ENCODE results near the gene DHRSX.
"Not testable (repeated sequence)": the region's sequence is repeated elsewhere in the genome, so short reads cannot be mapped to it uniquely, and the experiment has no call there.

Gene DHRSX

DNA sequence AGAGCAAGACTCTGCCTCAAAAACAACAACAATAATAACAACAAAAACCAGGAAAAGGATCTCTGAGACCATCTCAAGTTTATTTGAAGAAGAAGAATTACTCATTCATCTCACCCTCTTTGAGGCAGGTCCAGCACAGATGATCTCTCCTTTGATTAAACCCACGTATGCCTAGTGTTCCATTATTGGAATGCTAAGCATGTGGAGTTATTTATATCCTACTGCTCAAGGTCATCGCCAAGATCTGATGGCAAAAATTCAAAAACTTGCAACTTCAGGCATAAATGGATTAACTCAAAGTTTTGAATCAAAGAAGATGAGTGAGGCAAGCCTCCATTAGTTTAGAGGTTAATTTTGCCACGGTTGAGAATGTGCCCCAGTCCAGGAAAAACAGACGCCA lies 184.2 kb downstream of the DHRSX start:
- DNase-seq (ENCODE audit: low read depth in 3 of 3), result no peak

DNA sequence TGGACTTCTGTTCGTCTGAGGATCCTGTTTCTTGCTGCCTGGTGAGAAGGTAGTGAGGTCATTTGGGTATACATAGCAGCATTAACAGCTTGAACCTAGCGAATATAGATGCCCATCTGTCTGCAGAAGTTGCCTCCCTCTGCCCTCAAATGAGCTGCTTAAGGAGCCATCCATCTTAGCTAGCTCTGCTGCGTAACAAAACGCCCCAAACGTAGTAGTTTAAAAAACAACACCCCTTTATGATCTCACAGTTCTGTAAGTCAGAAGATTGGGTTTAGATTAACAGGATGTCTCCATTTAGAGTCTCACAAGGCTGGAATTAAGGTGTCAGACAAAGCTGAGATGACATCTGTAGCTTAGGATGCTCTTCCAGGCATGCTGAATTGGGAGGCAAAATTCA lies 185.3 kb downstream of the DHRSX start:
- no peak for DNase-seq (ENCODE audit: low read depth in 3 of 3)

DNA sequence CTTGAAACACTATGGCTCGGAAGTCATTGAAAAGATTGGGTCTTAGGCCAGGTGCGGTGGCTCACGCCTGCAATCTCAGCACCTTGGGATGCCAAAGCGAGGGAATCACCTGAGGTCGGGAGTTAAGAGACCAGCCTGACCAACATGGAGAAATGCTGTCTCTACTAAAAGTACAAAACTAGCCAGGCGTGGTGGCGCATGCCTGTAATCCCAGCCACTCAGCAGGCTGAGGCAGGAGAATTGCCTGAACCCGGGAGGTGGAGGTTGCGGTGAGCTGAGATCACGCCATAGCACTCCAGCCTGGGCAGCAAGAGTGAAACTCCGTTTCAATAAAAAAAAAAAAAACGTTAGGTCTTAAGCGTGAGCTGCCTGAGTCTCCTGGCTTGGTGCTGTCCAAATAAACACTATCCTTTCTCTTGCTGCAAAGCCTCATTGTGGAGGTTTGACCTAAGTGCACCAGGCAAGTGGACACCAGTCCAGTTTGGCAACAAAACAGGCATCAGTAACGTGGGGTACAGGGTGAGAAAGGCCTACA lies 185.9 kb downstream of the DHRSX start:
- no peak for DNase-seq (ENCODE audit: low read depth in 3 of 3)

DNA sequence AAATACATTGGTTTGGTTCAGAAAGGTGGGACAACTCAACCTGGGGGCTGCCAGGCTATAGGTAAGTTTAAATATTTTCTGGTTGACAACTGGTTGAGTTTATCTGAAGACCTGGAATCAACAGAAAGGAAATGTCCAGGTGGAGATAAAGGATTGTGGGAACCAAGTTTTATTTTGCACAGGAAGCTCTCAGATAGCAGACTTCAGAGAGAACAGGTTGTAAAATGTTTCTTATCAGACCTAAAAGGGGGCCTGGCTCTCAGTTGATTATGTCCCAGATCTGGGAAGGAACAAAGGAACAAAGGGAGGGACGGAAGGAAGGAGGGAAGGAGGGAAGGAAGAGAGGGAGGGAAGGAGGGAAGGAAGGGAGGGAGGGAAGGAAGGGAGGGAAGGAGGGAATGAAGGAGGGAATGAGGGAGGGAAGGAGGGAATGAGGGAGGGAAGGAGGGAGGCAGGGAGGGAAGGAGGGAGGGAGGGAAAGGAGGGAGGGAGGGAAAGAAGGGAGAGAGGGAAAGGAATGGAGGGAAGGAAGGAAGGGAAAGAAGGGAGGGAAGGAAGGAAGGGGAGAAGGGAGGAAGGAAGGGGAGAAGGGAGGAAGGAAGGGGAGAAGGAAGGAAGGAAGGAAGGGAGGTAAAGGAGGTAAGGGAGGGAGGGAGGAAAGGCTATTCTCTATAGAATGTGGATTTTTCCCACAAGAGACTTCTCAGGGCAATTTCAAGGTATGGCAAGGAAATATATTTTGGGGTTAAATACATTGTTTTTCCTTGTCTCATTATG lies 186.7 kb downstream of the DHRSX start:
- no peak for DNase-seq (ENCODE audit: low read depth in 3 of 3)

DNA sequence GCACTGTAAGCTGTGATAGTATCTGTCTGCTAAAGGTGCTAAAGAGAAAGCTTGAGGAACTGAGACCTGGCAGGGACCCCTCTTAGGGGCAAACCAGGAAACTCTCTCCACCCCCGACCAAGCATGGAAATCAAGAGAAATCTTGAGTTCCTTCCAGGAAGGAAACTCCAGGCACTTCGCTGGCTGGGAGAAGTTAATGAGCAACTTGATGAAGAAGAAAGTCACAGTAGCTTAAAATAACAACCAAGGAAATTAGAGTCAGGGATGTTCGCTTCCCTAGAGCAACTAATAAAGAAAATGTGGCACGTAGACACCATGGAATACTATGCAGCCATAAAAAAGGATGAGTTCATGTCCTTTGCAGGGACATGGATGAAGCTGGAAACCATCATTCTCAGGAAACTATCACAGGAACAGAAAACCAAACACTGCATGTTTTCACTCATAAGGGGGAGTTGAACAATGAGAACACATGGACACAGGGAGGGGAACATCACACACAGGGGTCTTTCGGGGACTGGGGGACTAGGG lies 188.7 kb downstream of the DHRSX start:
- DNase-seq (ENCODE audit: low read depth in 3 of 3), result not testable (repeated sequence)

DNA sequence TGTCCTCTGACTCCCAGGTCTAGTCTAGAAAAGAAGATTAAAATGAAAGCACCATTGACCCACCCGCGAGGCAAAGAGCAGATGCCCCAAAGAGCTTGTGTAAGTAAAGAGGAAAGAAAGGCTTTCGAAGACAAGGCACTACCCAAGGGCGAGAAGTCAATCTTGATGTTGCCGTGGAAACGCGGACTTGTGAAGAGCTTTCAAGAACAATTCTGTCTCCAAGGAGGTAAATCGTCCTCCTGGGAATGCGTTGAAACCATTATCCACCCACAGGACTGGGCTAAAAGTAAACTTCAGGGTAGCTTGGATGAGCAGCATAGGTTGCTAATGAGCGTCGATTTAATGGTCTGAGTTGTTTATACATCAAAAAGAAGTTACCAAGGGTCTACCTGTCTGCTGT lies 189.3 kb downstream of the DHRSX start:
- DNase-seq (ENCODE audit: low read depth in 3 of 3), result no peak

DNA sequence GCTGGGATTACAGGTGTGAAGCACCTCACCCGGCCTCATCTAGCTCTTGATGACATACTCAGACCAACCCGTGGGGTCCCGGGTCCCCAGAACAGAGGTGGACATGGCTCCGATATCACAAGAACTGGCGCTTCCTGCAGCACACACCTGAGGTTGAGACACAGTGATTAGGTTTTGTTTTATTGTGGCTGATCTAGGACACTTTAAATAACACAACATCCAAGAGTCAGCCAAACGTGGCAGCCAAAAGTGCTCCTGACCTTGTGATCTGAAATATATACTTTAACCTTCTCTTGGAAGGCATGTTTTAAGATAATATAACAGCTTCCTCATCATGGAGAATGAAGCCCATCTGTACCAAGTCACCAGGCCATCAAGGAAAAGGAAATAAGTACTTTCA lies 198.9 kb downstream of the DHRSX start:
- no peak for DNase-seq (ENCODE audit: low read depth in 3 of 3)

DNA sequence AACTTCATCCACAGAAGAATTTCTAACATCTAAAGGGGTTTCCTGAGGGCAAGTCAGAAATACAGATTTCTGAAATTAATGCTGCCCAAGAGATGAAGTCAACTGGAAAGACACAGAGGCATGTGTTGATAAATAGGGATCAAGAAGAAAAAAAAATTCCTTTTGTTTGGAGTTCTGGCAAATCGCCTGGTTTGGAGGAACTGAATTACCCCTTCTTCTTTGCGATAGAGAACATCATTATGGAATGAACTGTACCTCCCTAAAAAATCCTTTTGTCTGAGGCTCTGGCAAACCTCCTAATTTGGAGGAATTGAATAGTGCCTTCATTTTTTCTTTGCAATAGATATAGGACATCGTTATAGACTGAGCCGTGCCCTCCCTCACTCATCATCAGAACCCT lies 200.9 kb downstream of the DHRSX start:
- DNase-seq (ENCODE audit: low read depth in 3 of 3), result no peak

DNA sequence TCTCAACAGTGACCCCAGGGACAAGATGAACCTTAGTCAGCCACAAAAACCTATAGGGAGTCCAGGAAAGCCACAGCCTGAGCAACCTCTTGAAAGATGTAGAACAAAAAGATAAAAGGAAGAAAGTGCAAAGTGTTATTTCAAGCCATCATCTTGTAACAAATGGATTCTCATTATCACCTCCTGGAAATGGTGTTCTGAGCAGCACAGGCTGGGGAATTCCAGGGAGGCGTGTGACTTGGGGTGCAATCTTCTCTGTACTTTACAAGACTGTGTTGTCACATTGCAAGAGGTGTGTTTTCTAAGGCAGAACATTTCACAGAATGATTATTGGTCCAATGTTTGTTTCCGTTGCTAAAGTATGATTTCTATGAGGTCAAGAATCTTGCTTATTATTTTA lies 214.0 kb downstream of the DHRSX start:
- no peak for DNase-seq (ENCODE audit: low read depth in 3 of 3)

DNA sequence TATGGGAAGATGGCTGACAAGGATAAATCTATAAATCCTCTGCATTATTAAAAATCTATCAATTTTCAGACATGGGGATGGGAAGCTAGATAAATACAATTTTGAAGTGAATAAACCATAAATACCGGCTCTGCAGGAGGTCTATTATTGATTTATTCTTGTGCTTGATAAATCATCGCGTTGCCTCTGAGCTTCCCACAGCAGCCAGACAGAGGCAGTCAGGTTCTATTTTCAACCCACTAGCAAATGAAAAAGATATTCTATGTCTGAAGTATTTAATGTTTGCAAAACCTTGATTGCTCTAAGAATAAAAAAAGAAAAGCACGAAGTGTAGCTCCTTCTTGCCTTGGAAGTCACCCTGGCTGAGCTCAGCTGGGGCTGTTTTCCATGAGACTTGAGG lies 216.2 kb downstream of the DHRSX start:
- DNase-seq (ENCODE audit: low read depth in 3 of 3), result no peak

DNA sequence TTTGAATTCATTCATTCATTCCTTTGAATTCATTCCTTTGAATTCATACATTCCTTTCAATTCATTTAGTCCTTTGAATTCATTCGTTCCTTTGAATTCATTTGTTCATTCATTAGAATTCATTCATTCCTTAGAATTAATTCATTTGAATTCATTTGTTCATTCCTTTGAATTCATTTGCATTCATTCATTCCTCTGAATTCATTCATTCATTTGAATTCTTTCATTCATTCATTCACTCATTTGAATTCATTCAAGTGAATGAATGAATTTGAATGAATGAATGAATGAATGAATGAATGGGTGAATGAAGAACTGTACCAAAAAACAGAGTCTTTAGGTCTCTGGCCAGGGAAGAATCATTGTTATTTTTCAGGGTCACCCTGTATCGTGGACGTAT lies 216.6 kb downstream of the DHRSX start:
- DNase-seq (ENCODE audit: low read depth in 3 of 3), result no peak

DNA sequence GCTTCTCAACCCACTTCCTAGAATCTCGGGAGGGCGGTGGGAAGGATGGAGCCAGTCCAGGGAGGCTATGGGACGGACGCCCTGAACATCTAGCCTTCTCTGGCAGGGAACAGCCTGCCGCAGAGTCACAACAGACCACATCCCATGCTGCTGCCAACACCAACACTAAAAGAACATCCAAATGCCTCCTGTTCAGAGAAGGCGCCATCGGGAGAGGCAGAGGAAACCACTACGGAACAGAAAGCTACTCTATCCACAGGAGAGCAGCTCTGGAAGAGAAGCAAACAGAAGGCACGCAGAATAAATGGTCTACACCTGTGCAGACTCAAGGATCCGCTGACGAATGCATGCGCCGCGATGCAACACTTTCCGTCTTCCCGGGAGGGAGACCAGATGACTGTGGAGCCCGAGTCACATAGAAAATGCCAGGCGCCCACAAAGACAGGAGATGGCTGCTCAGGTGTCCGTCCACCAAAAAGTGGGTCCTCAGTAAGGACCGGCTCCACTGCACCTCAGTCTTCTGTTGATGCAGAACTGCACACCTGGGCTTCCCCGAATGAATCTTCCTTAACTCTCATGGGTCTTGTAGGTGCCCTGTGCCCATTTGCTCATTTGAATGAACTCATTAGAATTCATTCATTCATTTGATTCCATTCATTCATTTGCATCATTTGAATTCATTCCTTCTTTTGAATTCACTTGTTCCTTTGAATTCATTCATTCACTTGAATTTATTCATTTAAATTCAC lies 217.5 kb downstream of the DHRSX start:
- DNase-seq (ENCODE audit: low read depth in 3 of 3), result no peak

DNA sequence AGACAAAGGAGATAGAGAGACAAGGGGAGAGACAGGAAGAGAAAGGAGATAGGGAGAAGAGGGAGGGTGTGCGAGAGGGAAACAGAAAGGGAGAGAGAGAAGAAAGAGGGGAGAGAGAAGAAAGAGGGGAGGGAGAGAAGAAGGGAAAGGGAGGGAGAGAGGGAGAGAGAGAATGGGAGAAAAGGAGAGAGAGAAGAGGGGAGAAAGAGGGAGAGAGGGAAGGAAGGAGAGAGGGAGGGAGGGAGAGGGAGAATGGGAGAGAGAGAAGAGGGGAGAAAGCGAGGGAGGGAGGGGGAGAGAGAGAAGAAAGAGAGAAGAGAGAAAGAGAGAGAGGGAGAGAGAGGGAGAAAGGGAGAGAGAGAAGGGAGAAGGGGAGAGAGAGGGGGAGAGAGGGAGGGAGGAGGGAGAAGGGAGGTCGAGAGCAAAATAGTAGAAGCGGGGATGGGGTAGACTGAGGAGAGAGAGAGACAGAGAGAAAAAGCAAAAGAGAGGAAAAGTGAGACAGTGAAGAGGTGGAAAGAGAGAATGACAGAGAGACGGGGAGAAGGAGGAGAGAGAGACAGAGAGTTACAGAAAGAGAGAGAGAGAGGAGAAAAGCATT lies 218.2 kb downstream of the DHRSX start:
- DNase-seq (ENCODE audit: low read depth in 3 of 3), result no peak

DNA sequence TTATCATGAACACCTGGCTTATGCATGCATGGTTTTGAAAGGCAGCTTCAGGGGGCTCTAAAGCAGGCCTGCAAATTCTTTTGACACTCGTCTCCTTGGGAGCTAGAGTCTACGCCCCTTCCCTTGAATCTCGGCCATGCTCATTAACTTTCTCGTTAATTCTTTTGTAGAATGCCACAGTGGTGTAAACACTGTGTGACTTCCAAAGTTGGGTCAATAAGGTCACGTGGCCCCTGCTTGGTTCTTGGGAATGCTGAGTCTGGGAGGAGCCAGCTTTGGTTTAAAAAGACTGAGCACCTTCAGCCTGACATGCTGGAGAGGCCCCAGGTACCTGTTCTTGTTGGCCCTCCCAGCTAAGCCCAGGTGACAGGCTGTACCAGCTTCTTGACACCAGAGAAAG lies 228.4 kb downstream of the DHRSX start:
- no peak for DNase-seq (ENCODE audit: low read depth in 3 of 3)

DNA sequence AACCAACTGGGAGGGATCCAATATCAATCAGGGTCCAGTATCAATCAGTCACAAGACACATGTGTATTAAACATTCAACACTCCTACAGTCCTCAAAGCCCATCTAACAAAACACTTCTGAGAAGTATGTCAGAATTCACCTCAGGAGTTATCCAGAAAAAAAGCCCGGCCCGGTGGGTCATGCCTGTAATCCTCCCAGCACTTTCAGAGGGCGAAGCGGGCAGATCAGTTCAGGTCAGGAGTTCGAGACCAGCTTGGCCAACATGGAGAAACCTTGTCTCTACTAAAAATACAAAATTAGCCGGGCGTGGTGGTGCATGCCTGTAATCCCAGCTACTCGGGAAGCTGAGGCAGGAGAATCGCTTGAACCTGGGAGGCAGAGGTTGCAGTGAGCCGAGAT lies 229.2 kb downstream of the DHRSX start:
- not testable (repeated sequence) for DNase-seq (ENCODE audit: low read depth in 3 of 3)

DNA sequence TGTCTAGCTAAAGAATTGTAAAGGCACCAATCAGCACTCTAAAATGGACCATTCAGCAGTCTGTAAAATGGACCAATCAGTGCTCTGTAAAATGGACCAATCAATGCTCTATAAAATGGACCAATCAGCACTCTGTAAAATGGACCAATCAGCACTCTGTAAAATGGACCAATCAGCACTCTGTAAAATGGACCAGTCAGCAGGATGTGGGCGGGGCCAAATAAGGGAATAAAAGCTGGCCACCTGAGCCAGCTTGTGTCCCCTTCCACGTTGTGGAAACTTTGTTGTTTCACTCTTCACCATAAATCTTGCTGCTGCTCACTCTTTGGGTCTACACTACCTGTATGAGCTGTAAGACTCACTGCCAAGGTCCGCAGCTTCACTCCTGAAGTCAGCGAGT lies 230.0 kb downstream of the DHRSX start:
- not testable (repeated sequence) for DNase-seq (ENCODE audit: low read depth in 3 of 3)

DNA sequence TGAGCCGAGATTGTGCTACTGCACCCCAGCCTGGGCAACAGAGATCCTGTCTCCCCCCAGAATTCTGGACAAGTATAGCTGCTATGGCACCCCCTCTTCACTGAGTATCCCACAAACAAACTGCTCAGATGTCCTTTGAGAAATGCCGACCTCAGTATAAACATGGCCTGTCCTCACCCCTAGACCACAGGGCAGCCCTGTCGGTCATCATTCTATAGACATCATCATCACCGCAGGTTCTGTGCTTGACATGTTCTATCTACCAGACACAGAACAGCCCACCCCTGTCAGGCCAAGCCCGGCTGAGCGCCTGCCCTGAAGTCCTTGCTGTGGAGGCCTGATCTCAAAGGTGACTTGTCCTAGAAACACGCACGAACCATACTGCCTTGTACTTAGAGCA lies 232.9 kb downstream of the DHRSX start:
- no peak for DNase-seq (ENCODE audit: low read depth in 3 of 3)

DNA sequence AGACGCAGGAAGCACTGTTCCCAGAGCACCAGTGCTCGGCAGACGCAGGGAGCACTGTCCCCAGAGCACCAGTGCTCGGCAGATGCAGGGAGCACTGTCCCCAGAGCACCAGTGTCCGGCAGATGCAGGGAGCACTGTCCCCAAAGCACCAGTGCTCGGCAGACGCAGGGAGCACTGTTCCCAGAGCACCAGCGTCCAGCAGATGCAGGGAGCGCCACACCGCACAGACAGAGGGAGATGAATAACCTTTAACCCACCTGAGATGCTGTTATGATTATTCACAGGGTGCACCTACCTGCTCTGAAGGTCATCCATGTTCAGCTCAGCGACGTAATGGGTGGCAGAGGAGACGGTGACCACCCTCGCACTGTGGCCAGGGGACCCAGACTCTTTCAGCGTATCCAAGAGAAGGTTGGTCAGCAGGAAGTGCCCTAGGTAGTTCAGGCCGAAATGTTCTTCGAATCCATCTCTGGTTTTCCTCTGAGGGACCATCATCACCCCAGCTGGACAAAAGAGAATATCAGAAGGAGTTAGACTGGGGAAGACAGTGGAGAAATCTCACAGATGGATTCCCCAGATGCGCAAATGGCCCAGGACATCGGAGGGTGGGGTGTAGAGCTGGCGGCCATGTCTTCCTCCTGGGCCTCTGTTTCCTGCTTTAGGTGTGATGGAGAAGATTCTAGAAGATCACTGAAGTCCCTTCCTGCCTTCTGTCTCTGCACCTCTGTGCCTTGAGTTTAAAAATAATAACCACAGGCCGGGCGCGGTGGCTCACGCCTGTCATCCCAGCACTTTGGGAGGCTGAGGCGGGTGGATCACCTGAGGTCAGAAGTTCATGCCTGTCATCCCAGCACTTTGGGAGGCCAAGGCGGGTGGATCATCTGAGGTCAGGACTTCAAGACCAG lies 234.1 kb downstream of the DHRSX start:
- DNase-seq (ENCODE audit: low read depth in 3 of 3), result no peak

DNA sequence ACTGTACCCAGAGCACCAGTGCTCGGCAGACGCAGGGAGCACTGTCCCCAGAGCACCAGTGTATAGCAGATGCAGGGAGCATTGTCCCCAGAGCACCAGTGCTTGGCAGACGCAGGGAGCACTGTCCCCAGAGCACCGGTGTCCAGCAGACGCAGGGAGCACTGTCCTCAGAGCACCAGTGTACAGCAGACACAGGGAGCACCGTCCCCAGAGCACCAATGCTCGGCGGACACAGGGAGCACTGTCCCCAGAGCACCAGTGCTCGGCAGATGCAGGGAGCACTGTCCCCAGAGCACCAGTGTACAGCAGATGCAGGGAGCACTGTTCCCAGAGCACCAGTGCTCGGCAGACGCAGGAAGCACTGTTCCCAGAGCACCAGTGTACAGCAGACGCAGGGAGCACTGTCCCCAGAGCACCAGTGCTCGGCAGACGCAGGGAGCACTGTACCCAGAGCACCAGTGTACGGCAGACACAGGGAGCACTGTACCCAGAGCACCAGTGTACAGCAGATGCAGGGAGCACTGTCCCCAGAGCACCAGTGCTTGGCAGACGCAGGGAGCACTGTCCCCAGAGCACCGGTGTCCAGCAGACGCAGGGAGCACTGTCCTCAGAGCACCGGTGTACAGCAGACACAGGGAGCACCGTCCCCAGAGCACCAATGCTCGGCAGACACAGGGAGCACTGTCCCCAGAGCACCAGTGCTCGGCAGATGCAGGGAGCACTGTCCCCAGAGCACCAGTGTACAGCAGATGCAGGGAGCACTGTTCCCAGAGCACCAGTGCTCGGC lies 234.9 kb downstream of the DHRSX start:
- not testable (repeated sequence) for DNase-seq (ENCODE audit: low read depth in 3 of 3)

DNA sequence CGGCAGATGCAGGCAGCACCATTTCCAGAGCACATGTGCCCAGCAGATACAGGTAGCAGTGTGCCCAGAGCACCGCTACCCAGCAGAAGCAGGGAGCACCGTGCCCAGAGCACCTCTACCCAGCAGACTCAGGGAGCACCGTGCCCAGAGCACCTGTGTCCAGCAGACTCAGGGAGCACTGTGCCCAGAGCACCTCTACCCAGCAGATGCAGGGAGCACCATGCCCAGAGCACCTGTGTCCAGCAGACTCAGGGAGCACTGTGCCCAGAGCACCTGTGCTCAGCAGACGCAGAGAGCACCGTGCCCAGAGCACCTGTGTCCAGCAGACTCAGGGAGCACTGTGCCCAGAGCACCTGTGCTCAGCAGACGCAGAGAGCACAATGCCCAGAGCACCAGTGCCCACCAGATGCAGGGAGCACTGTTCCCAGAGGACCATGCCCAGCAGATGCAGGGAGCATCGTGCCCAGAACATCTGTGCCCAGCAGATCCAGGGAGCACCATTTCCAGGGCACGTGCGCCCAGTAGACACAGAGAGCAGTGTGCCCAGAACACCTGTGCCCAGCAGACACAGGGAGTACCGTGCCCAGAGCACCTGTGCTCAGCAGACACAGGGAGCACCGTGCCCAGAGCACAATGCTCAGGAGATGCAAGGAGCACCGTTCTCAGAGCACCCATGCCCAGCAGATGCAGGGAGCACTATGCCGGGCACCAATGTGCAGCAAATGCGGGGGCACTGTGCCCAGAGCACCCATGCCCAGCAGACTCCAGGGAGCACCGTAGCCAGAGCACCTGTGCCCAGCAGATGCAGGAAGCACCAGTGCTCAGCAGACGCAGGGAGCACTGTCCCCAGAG lies 236.4 kb downstream of the DHRSX start:
- DNase-seq (ENCODE audit: low read depth in 3 of 3), result no peak
